H9 (cell line): ENCODE data around the gene FEZ2. TPM values are rescaled to one million over a fixed set of nuclear protein-coding genes. Genes with fewer than 3 reads are reported as not detected.

ENCODE experiments used
- DNase-seq: peaks from one replicate; pipeline ENCODE4 v3.0.0-alpha.2; 2017
- H2AFZ ChIP-seq: one replicate; pipeline ENCODE4 v1.6.1; 2013; ENCODE audit warnings: mild to moderate bottlenecking, low read length, control low read depth, moderate library complexity
- H2AK5ac ChIP-seq: 2 replicates; pipeline ENCODE4 v1.6.1; 2013; ENCODE audit warnings: low read length, control low read depth, mixed read lengths; ENCODE audit not compliant: insufficient read length
- H2BK120ac ChIP-seq: one replicate; pipeline ENCODE4 v1.6.1; 2013; ENCODE audit warnings: low read depth, mild to moderate bottlenecking, low read length, control low read depth, inconsistent platforms; ENCODE audit not compliant: poor library complexity, severe bottlenecking
- H2BK12ac ChIP-seq: 2 replicates; pipeline ENCODE4 v1.6.1; 2013; ENCODE audit warnings: low read length, control low read depth, mixed read lengths, low read depth; ENCODE audit not compliant: insufficient read length
- H2BK15ac ChIP-seq: 2 replicates; pipeline ENCODE4 v1.6.1; 2013; ENCODE audit warnings: low read depth, low read length, control low read depth
- H2BK20ac ChIP-seq: one replicate; pipeline ENCODE4 v1.6.1; 2013; ENCODE audit warnings: low read depth, mild to moderate bottlenecking, low read length, control low read depth, inconsistent platforms; ENCODE audit not compliant: poor library complexity, severe bottlenecking
- H2BK5ac ChIP-seq: 2 replicates; pipeline ENCODE4 v1.6.1; 2013; ENCODE audit warnings: low read length, control low read depth, mixed read lengths; ENCODE audit not compliant: insufficient read length
- H3K14ac ChIP-seq: 2 replicates; pipeline ENCODE4 v1.6.1; 2013; ENCODE audit warnings: low read length, control low read depth; ENCODE audit not compliant: insufficient read depth
- H3K18ac ChIP-seq: 2 replicates; pipeline ENCODE4 v1.6.1; 2013; ENCODE audit warnings: low read depth, mild to moderate bottlenecking, mixed read lengths, low read length, control low read depth; ENCODE audit not compliant: insufficient read length
- H3K23ac ChIP-seq: 2 replicates; pipeline ENCODE4 v1.6.1; 2013; ENCODE audit warnings: low read length, control low read depth, mixed read lengths, low read depth; ENCODE audit not compliant: insufficient read length
- H3K23me2 ChIP-seq: 2 replicates; pipeline ENCODE4 v1.6.1; 2013; ENCODE audit warnings: low read depth, mild to moderate bottlenecking, mixed read lengths, low read length, control low read depth; ENCODE audit not compliant: insufficient read length, poor library complexity, severe bottlenecking
- H3K27ac ChIP-seq: 2 replicates; pipeline ENCODE4 v1.5.1; 2013; ENCODE audit warnings: low read length, control low read depth, mixed read lengths, low read depth; ENCODE audit not compliant: insufficient read length
- H3K27me3 ChIP-seq: 2 replicates; pipeline ENCODE4 v1.6.1; 2013; ENCODE audit warnings: low read length, control low read depth, inconsistent platforms; ENCODE audit not compliant: insufficient read depth
- H3K4ac ChIP-seq: 2 replicates; pipeline ENCODE4 v1.6.1; 2013; ENCODE audit warnings: low read depth, mild to moderate bottlenecking, control low read depth, inconsistent platforms, low read length, moderate library complexity
- H3K4me1 ChIP-seq: 2 replicates; pipeline ENCODE4 v1.6.1; 2013; ENCODE audit warnings: low read length, control low read depth, inconsistent platforms; ENCODE audit not compliant: insufficient read depth
- H3K4me2 ChIP-seq: 2 replicates; pipeline ENCODE4 v1.6.1; 2013; ENCODE audit warnings: low read length, control low read depth, mixed read lengths; ENCODE audit not compliant: insufficient read length, insufficient read depth
- H3K56ac ChIP-seq: 2 replicates; pipeline ENCODE4 v1.6.1; 2013; ENCODE audit warnings: low read depth, mild to moderate bottlenecking, mixed read lengths, low read length, control low read depth; ENCODE audit not compliant: insufficient read length
- H3K79me1 ChIP-seq: 2 replicates; pipeline ENCODE4 v1.6.1; 2013; ENCODE audit warnings: low read depth, mild to moderate bottlenecking, moderate library complexity, low read length, control low read depth, inconsistent platforms; ENCODE audit not compliant: insufficient read depth, poor library complexity, severe bottlenecking
- H3K79me2 ChIP-seq: 2 replicates; pipeline ENCODE4 v1.6.1; 2013; ENCODE audit warnings: low read length, control low read depth, inconsistent platforms; ENCODE audit not compliant: insufficient read depth
- H3K9ac ChIP-seq: 2 replicates; pipeline ENCODE4 v1.6.1; 2013; ENCODE audit warnings: low read length, control low read depth, mixed read lengths; ENCODE audit not compliant: insufficient read length; ENCODE audit errors: extremely low read depth
- H3K9me3 ChIP-seq: one replicate; pipeline ENCODE4 v1.6.1; 2013; ENCODE audit warnings: low read depth, low read length, inconsistent platforms; ENCODE audit not compliant: control insufficient read depth
- H3T11ph ChIP-seq: one replicate; pipeline ENCODE4 v1.6.1; 2013; ENCODE audit warnings: mild to moderate bottlenecking, low read length, control low read depth, inconsistent platforms
- H4K20me1 ChIP-seq: one replicate; pipeline ENCODE4 v1.6.1; 2013; ENCODE audit not compliant: control insufficient read depth, insufficient read length, insufficient read depth
- H4K5ac ChIP-seq: 2 replicates; pipeline ENCODE4 v1.6.1; 2013; ENCODE audit warnings: low read depth, mild to moderate bottlenecking, mixed read lengths, low read length, control low read depth; ENCODE audit not compliant: insufficient read length
- H4K8ac ChIP-seq: replicated peaks from 2 replicates; pipeline ENCODE4 v1.6.1; 2013; ENCODE audit warnings: low read length, control low read depth, mixed read lengths, low read depth; ENCODE audit not compliant: insufficient read length
- H4K91ac ChIP-seq: 2 replicates; pipeline ENCODE4 v1.6.1; 2013; ENCODE audit warnings: low read depth, mild to moderate bottlenecking, moderate library complexity, mixed read lengths, low read length, control low read depth; ENCODE audit not compliant: insufficient read length
- H3K27ac Mint-ChIP-seq, 3 experiments: 2 replicates in 2 of 3; 3 replicates in 1 of 3; pipeline ENCODE4 v1.8.0; 2020 to 2021; ENCODE audit warnings: mixed read lengths in 3 of 3, mild to moderate bottlenecking in 1 of 3, moderate library complexity in 1 of 3
- H3K27me3 Mint-ChIP-seq: 2 replicates; pipeline ENCODE4 v1.8.0; 2021; ENCODE audit warnings: low read depth, mild to moderate bottlenecking, moderate library complexity, mixed read lengths
- H3K36me3 Mint-ChIP-seq, 3 experiments: 2 replicates in 2 of 3; 3 replicates in 1 of 3; pipeline ENCODE4 v1.8.0; 2020 to 2021; ENCODE audit warnings: low read depth in 3 of 3, mixed read lengths in 3 of 3; ENCODE audit not compliant: insufficient read depth in 1 of 3
- H3K4me1 Mint-ChIP-seq, 2 experiments: 2 replicates each; pipeline ENCODE4 v1.8.0; 2020; ENCODE audit warnings: mixed read lengths in 2 of 2
- H3K4me3 Mint-ChIP-seq, 2 experiments: 2 replicates in 1 of 2; 3 replicates in 1 of 2; pipeline ENCODE4 v1.8.0; 2020 to 2021; ENCODE audit warnings: mild to moderate bottlenecking in 2 of 2, mixed read lengths in 2 of 2, moderate library complexity in 1 of 2
- H3K9me3 Mint-ChIP-seq, 2 experiments: 2 replicates in 1 of 2; 3 replicates in 1 of 2; pipeline ENCODE4 v1.8.0; 2020; ENCODE audit warnings: mild to moderate bottlenecking in 2 of 2, mixed read lengths in 2 of 2, moderate library complexity in 1 of 2
- CTCF ChIP-seq: fragments of 200-600 bp; sonication (generic); conservative IDR thresholded peaks from 3 replicates; pipeline ENCODE4 v1.8.0; 2021; ENCODE audit warnings: antibody characterized with exemption, mild to moderate bottlenecking
- WGBS: extraction: QIAGEN DNeasy Blood & Tissue Kit; methylation state at CpG from one replicate; pipeline ENCODE4 v1.1.7; 2013; ENCODE audit warnings: missing lambda C conversion rate, low lambda C conversion rate, mixed read lengths; ENCODE audit not compliant: insufficient read length; ENCODE audit errors: extremely low coverage; 5-methylcytosine and 5-hydroxymethylcytosine counted together
- total RNA-seq: library from RNA; stranded (reverse); gene quantifications from 2 replicates; pipeline ENCODE4 v1.2.1, GENCODE V29; 2021

FEZ2 gene
- total RNA-seq, 1 experiment from 2014 or later, result 27.7 TPM

GRCh38 chr2:36530983-36531354 is 67.0 kb downstream of the FEZ2 start:
- Mint-ChIP-seq H3K4me3 (no peak overlapping the region), H3K27me3 (no peaks in the 10 kb centered on the region), H3K27ac (no peak overlapping the region), H3K9me3 (no peaks in the 10 kb centered on the region), H3K4me1 (peaks cover 10 to 11% of the 10 kb centered on the region in 2 experiments), H3K36me3 (peaks cover 6 to 15% (median 9%) of the 10 kb centered on the region in 3 experiments; a peak in 6 of 7 replicates)
- Histone ChIP-seq H4K91ac (no peak overlapping the region), H3K4me2 (no peak overlapping the region), H4K8ac (no peak overlapping the region), H3K23me2 (no peaks in the 10 kb centered on the region), H3K27ac (no peak overlapping the region), H2AK5ac (no peak overlapping the region), H3K4ac (no peak overlapping the region), H3K27me3 (no peaks in the 10 kb centered on the region), H3K79me2 (no peaks in the 10 kb centered on the region), H2BK120ac (no peak overlapping the region), H2BK15ac (no peak overlapping the region), H2BK5ac (no peak overlapping the region), H4K20me1 (no peaks in the 10 kb centered on the region), H2AFZ (no peak overlapping the region), H3K9ac (no peak overlapping the region), H3K18ac (no peak overlapping the region), H3K4me1 (no peaks in the 10 kb centered on the region), H3K23ac (no peak overlapping the region), H3K79me1 (no peaks in the 10 kb centered on the region), H3K14ac (no peak overlapping the region), H3K56ac (no peak overlapping the region), H3T11ph (no peak overlapping the region), H4K5ac (no peak overlapping the region), H2BK20ac (no peak overlapping the region), H3K9me3 (no peaks in the 10 kb centered on the region), H2BK12ac (no peak overlapping the region)
- no CpG with 5 or more reads among the region's 3 CpGs for WGBS
- TF ChIP-seq CTCF, result no peak; the same call in 2 of the 3 replicates
- no peak for DNase-seq
